ENCODE data around the gene SPATA31D1. TPM values are rescaled to one million over a fixed set of nuclear protein-coding genes. Genes with fewer than 3 reads are reported as not detected.

Gene SPATA31D1
- total RNA-seq, 1 experiment from 2014 or later: not detected

GRCh38 chr9:82010711-82011110, 22.1 kb downstream of the SPATA31D1 start:
- no TSS peak for BruUV-seq (replicated peaks)
- Histone ChIP-seq H3K9me2 (ENCODE audit: insufficient read depth) (no peaks in the 10 kb centered on the region), H3K4me2 (ENCODE audit: low read length) (no peak overlapping the region), H3K4me1 (ENCODE audit: control insufficient read depth in 1 of 2, insufficient read depth in 2 of 2, low read length in 2 of 2) (no peaks in the 10 kb centered on the region), H3K79me2 (ENCODE audit: insufficient read depth, low read length) (no peaks in the 10 kb centered on the region), H3K9me3 (ENCODE audit: control insufficient read depth in 1 of 2, insufficient read depth in 1 of 2, low read depth in 1 of 2, low read length in 2 of 2) (no peaks in the 10 kb centered on the region), H3K4me3 (replicated peaks in 1 of 2; ENCODE audit: low read depth in 1 of 2, low read length in 2 of 2) (no peak overlapping the region), H4K20me1 (ENCODE audit: insufficient read depth) (no peaks in the 10 kb centered on the region), H3K27ac (ENCODE audit: low read depth, low read length) (no peak overlapping the region), H2AFZ (ENCODE audit: low read depth, low read length, poor library complexity, severe bottlenecking) (no peak overlapping the region), H3K36me3 (ENCODE audit: control insufficient read depth in 1 of 2, insufficient read depth in 2 of 2, low read length in 2 of 2) (no peaks in the 10 kb centered on the region), H3K27me3 (ENCODE audit: insufficient read depth, low read length) (no peaks in the 10 kb centered on the region), H3K9ac (ENCODE audit: low read length) (no peak overlapping the region)
- no peak for TF ChIP-seq EZH2 (IDR thresholded peaks at IDR 0.05)
- TF ChIP-seq YY1 (IDR thresholded peaks at IDR 0.05; ENCODE audit: extremely low read depth, insufficient replicate concordance, low read depth, low read length): no peak
- no peak for TF ChIP-seq SRF (IDR thresholded peaks at IDR 0.05; ENCODE audit: low read depth)
- TF ChIP-seq SP1 (IDR thresholded peaks at IDR 0.05; ENCODE audit: low read depth): no peak
- TF ChIP-seq MAX (IDR thresholded peaks at IDR 0.05): no peak
- no peak for TF ChIP-seq SIN3A (IDR thresholded peaks at IDR 0.05; ENCODE audit: low read depth)
- TF ChIP-seq ZFX (IDR thresholded peaks at IDR 0.05): no peak
- no peak for TF ChIP-seq ELF1 (IDR thresholded peaks at IDR 0.05; ENCODE audit: borderline replicate concordance, low read depth)
- no peak for TF ChIP-seq POLR2AphosphoS5 (IDR thresholded peaks at IDR 0.05; ENCODE audit: low read depth, low read length)
- TF ChIP-seq RAD21 (IDR thresholded peaks at IDR 0.05; ENCODE audit: low read depth): no peak
- TF ChIP-seq FOSL1 (IDR thresholded peaks at IDR 0.05; ENCODE audit: low read depth): no peak
- TF ChIP-seq TCF7L2 (IDR thresholded peaks at IDR 0.05; ENCODE audit: borderline replicate concordance, extremely low read depth, insufficient read depth, insufficient read length): no peak
- TF ChIP-seq ZNF274 (IDR thresholded peaks at IDR 0.05; ENCODE audit: low read depth, low read length): no peak
- no peak for TF ChIP-seq CEBPB (IDR thresholded peaks at IDR 0.05; ENCODE audit: low read depth)
- no peak for TF ChIP-seq EGR1 (IDR thresholded peaks at IDR 0.05; ENCODE audit: low read depth)
- no peak for TF ChIP-seq CBX3 (IDR thresholded peaks at IDR 0.05; ENCODE audit: low read depth)
- no peak for TF ChIP-seq ATF3 (IDR thresholded peaks at IDR 0.05)
- no peak for TF ChIP-seq ZBTB33 (IDR thresholded peaks at IDR 0.05; ENCODE audit: extremely low read depth, insufficient replicate concordance, low read length)
- no peak for TF ChIP-seq CTCF (IDR thresholded peaks at IDR 0.05 in 2 of 3, conservative IDR thresholded peaks at IDR 0.05 in 1 of 3; ENCODE audit: borderline replicate concordance in 1 of 3, insufficient read depth in 1 of 3, low read depth in 2 of 3, low read length in 2 of 3)
- intact Hi-C loops (cut with micrococcal nuclease): no loop called here
- ChIA-PET POLR2A (no interaction called here), RAD21 (ENCODE audit: low non-redundant PET in 1 of 2, low total read pairs in 2 of 2, uncharacterized antibody in 2 of 2, unreplicated experiment in 2 of 2) (no interaction called here), CTCF (no interaction called here)
- ATAC-seq: no peak
- no peak for DNase-seq (ENCODE audit: low read depth, low spot score)

All from HCT116 (cell line).